SJSA1 (cell line): ENCODE data around the gene SMCO3. TPM values are rescaled to one million over a fixed set of nuclear protein-coding genes. Genes with fewer than 3 reads are reported as not detected.

Source experiments
- DNase-seq, 2 experiments: peaks; one replicate each; pipeline ENCODE4 v3.0.0-alpha.2; 2015 to 2020; ENCODE audit warnings: low spot score in 2 of 2, low read depth in 1 of 2
- H3K27ac ChIP-seq: fragments of 250-450 bp; sonication (Bioruptor Pico); 2 replicates; pipeline ENCODE4 v1.5.1; 2020; ENCODE audit warnings: mild to moderate bottlenecking, moderate library complexity
- H3K27me3 ChIP-seq: fragments of 250-450 bp; sonication (Bioruptor Pico); replicated peaks from 2 replicates; pipeline ENCODE4 v1.5.1; 2020; ENCODE audit warnings: mild to moderate bottlenecking, moderate library complexity
- H3K36me3 ChIP-seq: fragments of 250-450 bp; sonication (Bioruptor Pico); 2 replicates; pipeline ENCODE4 v1.5.1; 2020; ENCODE audit warnings: mild to moderate bottlenecking
- H3K4me1 ChIP-seq: fragments of 250-450 bp; sonication (Bioruptor Pico); replicated peaks from 2 replicates; pipeline ENCODE4 v1.6.1; 2021; ENCODE audit warnings: mild to moderate bottlenecking
- H3K4me3 ChIP-seq: fragments of 250-450 bp; sonication (Bioruptor Pico); 2 replicates; pipeline ENCODE4 v1.5.1; 2020; ENCODE audit warnings: mild to moderate bottlenecking
- H3K9me3 ChIP-seq: fragments of 250-450 bp; sonication (Bioruptor Pico); replicated peaks from 2 replicates; pipeline ENCODE4 v1.5.1; 2020; ENCODE audit warnings: mild to moderate bottlenecking
- total RNA-seq: library from RNA; depleted of rRNA; stranded (reverse); fragments of >200 nt; shearing (Covaris generic); gene quantifications from 2 replicates; pipeline ENCODE4 v1.2.3, GENCODE V29; 2014; rRNA removed

Gene SMCO3
- 0.16 TPM in 1 of 2 replicates, not detected in the other for total RNA-seq

GRCh38 chr12:14814014-14814413 lies at the start of gene SMCO3:
SMCO3 (minus strand) TSS chr12:14814182; CDS start chr12:14806680, 7,502 bp downstream.
- H3K4me1 ChIP-seq = no peaks in the 10 kb centered on the region
- H3K27me3 ChIP-seq = no peaks in the 10 kb centered on the region
- DNase-seq = no peak
- H3K9me3 ChIP-seq = no peaks in the 10 kb centered on the region
- no peak within 1 kb of the TSS for H3K27ac ChIP-seq
- H3K4me3 ChIP-seq = no peak within 1 kb of the TSS
- H3K36me3 ChIP-seq = no peaks in the 10 kb centered on the region

DNA sequence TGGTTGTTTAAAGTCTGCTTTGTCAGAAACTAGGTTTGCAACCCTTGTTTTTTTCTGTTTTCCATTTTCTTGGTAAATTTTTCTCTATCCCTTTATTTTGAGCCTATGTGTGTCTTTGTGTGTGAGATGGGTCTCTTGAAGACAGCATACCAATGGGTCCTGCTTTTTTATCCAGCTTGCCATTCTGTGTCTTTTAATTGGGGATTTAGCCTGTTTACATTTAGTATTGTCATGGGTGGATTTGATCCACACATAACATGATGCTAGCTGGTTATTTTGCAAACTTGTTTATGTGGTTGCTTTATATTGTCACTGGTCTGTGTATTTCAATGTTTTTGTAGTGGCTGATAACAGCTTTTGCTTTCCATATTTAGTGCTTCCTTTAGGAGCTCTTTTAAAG lies 46.5 kb upstream of the SMCO3 start:
- no peak for DNase-seq
- Histone ChIP-seq H3K4me3 (no peak overlapping the region), H3K36me3 (no peaks in the 10 kb centered on the region), H3K4me1 (no peaks in the 10 kb centered on the region), H3K27ac (no peak overlapping the region), H3K9me3 (no peaks in the 10 kb centered on the region; the same call in 1 of the 2 replicates), H3K27me3 (no peaks in the 10 kb centered on the region)

- no peak for DNase-seq
Measured at GRCh38 chr12:14858513-14858912, 44.5 kb upstream of the SMCO3 start.

GRCh38 chr12:14854586-14855183 lies 40.7 kb upstream of the SMCO3 start:
- no peaks in the 10 kb centered on the region for H3K27me3 ChIP-seq
- peaks cover 6% of the 10 kb centered on the region for H3K4me1 ChIP-seq
- no peaks in the 10 kb centered on the region for H3K36me3 ChIP-seq
- no peak for DNase-seq
- no peak overlapping the region for H3K4me3 ChIP-seq
- H3K9me3 ChIP-seq = no peaks in the 10 kb centered on the region; the same call in 1 of the 2 replicates
- H3K27ac ChIP-seq = no peak overlapping the region

More at GRCh38 chr12:14858513-14858912, 44.5 kb upstream of the SMCO3 start:
- no peaks in the 10 kb centered on the region for H3K36me3 ChIP-seq
- no peaks in the 10 kb centered on the region for H3K27me3 ChIP-seq
- H3K9me3 ChIP-seq = no peaks in the 10 kb centered on the region; the same call in 1 of the 2 replicates
- H3K27ac ChIP-seq = no peak overlapping the region
- H3K4me3 ChIP-seq = no peak overlapping the region
- peaks cover 6% of the 10 kb centered on the region for H3K4me1 ChIP-seq

GRCh38 chr12:14853961-14854360 lies 40.0 kb upstream of the SMCO3 start:
- Histone ChIP-seq H3K9me3 (no peaks in the 10 kb centered on the region), H3K27ac (no peak overlapping the region), H3K36me3 (no peaks in the 10 kb centered on the region), H3K27me3 (no peaks in the 10 kb centered on the region), H3K4me1 (peaks cover 6% of the 10 kb centered on the region), H3K4me3 (no peak overlapping the region)
- DNase-seq = no peak

DNA sequence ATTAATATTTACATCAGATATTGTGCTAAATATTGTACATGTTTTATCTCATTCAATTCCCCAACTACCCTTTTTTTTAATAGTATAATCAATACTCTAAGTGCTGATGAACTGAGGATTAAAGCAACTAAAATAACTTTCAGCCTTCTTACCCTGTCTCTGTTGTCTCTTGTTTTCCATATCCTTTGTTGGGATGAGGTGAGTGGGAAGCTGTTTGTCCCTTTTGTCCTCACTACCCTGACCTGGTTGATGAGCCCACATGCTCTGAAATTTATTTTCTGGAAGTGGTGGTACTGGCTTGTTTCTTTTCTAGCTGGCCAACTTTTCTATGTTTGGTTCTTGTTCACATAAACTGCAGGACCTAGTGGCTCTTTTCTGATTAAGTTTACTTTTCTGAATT lies 38.9 kb upstream of the SMCO3 start:
- no peaks in the 10 kb centered on the region for H3K36me3 ChIP-seq
- H3K4me1 ChIP-seq = peaks cover 6% of the 10 kb centered on the region
- no peaks in the 10 kb centered on the region for H3K9me3 ChIP-seq
- no peak overlapping the region for H3K4me3 ChIP-seq
- no peak overlapping the region for H3K27ac ChIP-seq
- H3K27me3 ChIP-seq = no peaks in the 10 kb centered on the region
- DNase-seq = no peak

- DNase-seq = no peak
- H3K9me3 ChIP-seq = no peaks in the 10 kb centered on the region
- H3K36me3 ChIP-seq = no peaks in the 10 kb centered on the region
- H3K4me3 ChIP-seq = no peak overlapping the region
- peaks cover 6% of the 10 kb centered on the region for H3K4me1 ChIP-seq
- H3K27me3 ChIP-seq = no peaks in the 10 kb centered on the region
- H3K27ac ChIP-seq = no peak overlapping the region
Measured at GRCh38 chr12:14850929-14851663, 37.1 kb upstream of the SMCO3 start.

- H3K27ac ChIP-seq = no peak overlapping the region
- no peak overlapping the region for H3K4me3 ChIP-seq
- peaks cover 3% of the 10 kb centered on the region for H3K4me1 ChIP-seq
- DNase-seq = no peak
- no peaks in the 10 kb centered on the region for H3K27me3 ChIP-seq
- H3K9me3 ChIP-seq = no peaks in the 10 kb centered on the region
- no peaks in the 10 kb centered on the region for H3K36me3 ChIP-seq
Measured at GRCh38 chr12:14849661-14850060, 35.7 kb upstream of the SMCO3 start.

DNA sequence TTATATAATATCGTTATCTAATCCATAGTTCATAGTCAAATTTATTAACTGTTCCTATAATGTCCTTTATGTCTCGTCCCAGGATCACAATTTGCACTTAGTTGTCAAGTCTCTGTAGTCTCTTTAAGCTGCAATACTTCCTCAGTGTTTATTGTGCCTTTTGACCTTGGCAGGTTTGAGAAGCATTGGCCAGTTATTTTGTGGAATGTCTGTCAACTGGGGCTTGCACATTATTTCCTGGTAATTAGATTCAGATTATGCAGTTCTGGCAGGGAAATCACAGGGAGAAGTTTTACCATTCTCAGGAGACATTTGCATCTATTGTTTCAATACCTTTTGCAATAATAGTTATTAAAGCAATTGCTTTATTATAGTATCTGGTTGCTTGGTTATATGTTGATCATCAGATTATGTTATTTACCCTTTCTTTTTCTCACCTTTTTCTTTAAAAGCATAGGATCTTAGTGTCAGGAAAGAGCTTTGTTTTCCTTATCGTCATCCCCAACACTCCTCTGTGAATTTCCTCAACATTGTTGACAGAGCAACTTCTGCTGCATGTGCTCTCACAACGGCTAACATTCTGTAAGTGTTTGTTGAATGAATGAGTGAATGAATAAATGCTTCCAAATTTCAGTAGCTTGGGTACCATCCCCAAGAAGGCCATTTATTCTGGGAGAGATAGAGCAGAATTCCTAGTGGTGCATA lies 33.0 kb upstream of the SMCO3 start:
- H3K4me1 ChIP-seq = peaks cover 8% of the 10 kb centered on the region
- H3K9me3 ChIP-seq = no peaks in the 10 kb centered on the region
- no peak for DNase-seq
- no peak overlapping the region for H3K27ac ChIP-seq
- no peaks in the 10 kb centered on the region for H3K36me3 ChIP-seq
- H3K4me3 ChIP-seq = no peak overlapping the region
- H3K27me3 ChIP-seq = no peaks in the 10 kb centered on the region

GRCh38 chr12:14846042-14846587 lies 32.1 kb upstream of the SMCO3 start:
- DNase-seq = no peak
- Histone ChIP-seq H3K4me1 (peaks cover 17% of the 10 kb centered on the region), H3K9me3 (no peaks in the 10 kb centered on the region), H3K4me3 (no peak overlapping the region), H3K27ac (no peak overlapping the region), H3K36me3 (no peaks in the 10 kb centered on the region), H3K27me3 (no peaks in the 10 kb centered on the region)

- Histone ChIP-seq H3K4me3 (no peak overlapping the region), H3K36me3 (no peaks in the 10 kb centered on the region), H3K27me3 (no peaks in the 10 kb centered on the region), H3K27ac (no peak overlapping the region), H3K9me3 (no peaks in the 10 kb centered on the region), H3K4me1 (peaks cover 23% of the 10 kb centered on the region)
- DNase-seq = peak; percentile 44 to 57
Measured at GRCh38 chr12:14845350-14845750, 31.4 kb upstream of the SMCO3 start.

DNA sequence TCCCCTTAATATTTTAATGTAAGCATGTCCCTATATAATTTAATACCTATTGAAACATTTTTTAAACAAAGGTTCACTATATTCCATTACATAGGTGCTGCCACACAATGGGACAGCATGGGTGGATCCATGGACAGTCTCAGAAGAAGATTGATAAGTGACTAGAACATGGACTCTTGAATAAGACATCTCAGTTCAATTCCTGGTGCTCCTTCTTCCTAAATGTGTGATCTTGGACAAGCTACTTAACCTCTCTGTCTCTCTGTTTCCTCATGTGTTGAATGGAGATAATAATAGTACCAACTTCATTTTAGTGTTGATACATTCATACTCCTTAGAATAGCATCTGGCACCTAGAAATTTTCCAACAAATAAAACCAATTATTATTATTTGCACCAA lies 30.4 kb upstream of the SMCO3 start:
- DNase-seq = no peak
- Histone ChIP-seq H3K4me3 (no peak overlapping the region), H3K9me3 (no peaks in the 10 kb centered on the region), H3K36me3 (no peaks in the 10 kb centered on the region), H3K27me3 (no peaks in the 10 kb centered on the region), H3K4me1 (peaks cover 23% of the 10 kb centered on the region), H3K27ac (no peak overlapping the region)

DNA sequence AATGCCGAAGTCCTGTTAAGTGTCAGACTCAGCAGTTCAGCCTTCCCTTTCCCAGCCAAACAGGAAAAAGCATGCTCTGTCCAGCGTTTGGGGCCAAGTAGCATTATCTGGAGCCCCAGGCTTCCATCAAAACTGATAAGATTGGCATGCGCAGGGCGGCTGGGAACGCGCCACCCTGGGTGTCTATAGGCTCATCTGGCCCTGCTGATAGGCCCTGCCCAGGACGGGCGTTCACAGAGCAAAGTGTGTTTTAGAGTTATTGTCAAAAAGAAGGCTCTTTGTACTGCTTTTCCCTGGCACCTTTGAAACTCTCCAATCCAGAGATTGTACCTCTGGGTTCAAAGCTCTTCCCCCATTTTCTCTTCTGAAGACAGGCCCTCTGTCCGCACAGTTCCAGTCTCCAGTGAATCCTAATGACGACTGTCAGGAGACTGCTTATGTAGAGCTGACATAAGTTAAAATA lies 29.5 kb upstream of the SMCO3 start, which contains the start of gene ART4:
TSS of gene ART4 (minus strand) at position 102 of the 463 bp plus-strand sequence. CDS start 413 bp downstream, outside the sequence.
- H3K27ac ChIP-seq = peak within 1 kb of the TSS; percentile 77
- H3K4me3 ChIP-seq = no peak within 1 kb of the TSS
- H3K4me1 ChIP-seq = peaks cover 23% of the 10 kb centered on the region
- H3K9me3 ChIP-seq = no peaks in the 10 kb centered on the region
- DNase-seq = no peak
- H3K27me3 ChIP-seq = no peaks in the 10 kb centered on the region
- H3K36me3 ChIP-seq = no peaks in the 10 kb centered on the region
